Islet of Langerhans (tissue), 1 donor: ENCODE measurements around the gene TCL1B.
"Not testable (repeated sequence)": the region's sequence is repeated elsewhere in the genome, so short reads cannot be mapped to it uniquely, and the experiment has no call there.

Source experiments
- FAIRE-seq: peaks from one replicate; lab custom pipeline; 2011; peaks lifted over from hg19 to GRCh38; lab: Jason Lieb, UNC

TCL1B gene, protein sequence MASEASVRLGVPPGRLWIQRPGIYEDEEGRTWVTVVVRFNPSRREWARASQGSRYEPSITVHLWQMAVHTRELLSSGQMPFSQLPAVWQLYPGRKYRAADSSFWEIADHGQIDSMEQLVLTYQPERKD

DNA sequence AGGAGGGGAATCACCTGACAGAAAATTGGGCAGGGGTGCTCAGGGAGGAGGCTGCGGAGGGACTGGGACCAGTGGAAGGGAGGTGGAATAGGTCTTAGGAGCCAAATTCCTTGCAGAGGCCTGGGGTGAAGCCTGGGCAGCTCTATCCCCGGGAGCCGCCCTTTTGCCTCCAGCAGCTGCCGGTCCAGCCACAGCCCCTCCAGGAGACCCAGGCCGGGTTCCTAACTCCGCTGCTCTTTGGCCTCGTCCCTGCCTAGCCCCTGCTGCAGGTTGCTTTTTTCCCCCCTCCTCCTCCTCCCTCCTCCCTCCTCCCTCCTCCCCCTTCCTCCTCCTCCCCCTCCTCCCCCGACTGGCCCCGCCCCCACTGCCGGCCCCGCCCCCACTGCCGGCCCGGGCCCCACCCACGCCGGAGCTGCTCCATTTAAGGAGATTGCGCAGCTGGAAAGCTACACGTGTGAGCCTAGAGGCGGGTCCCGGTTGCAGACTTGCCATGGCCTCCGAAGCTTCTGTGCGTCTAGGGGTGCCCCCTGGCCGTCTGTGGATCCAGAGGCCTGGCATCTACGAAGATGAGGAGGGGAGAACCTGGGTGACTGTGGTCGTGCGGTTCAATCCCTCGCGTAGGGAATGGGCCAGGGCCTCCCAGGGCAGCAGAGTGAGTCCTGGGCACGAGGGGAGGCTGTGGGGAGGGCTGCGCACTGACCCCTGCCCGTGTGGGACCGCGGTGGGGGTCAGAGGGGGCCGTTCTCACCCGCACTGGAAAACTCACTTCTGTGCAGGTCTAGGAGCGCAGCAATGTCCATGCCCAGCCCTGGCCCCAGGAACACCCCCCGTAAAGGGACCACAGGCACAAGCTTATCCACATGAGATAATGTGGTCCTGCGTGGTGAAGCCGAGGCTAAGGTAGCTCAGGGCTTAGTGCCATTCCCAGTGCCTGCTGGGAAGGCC lies at the start of gene TCL1B:
TCL1B (plus strand) TSS at position 449 of the 945 bp plus-strand sequence; CDS start at position 491, 42 bp downstream.
- FAIRE-seq, result no peak

DNA sequence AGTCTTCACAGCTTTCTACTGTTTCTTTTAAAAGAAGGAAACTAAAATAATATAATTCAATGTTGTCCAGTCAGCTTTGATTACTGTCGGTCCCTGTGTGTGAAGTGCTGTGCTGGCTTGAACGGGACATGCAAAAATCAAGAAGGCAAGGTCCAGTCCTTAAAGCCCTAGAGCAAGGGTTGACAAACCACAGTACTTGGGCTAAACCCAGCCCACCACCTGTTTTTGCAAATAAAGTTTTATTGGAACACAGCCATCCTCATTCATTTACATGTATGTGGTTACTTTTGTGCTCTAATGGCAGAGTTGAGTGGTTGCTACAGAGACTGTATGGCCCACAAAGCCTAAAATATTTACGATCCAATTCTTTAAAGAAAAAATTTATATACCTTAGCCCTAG lies 41.2 kb upstream of the TCL1B start:
- no peak for FAIRE-seq

DNA sequence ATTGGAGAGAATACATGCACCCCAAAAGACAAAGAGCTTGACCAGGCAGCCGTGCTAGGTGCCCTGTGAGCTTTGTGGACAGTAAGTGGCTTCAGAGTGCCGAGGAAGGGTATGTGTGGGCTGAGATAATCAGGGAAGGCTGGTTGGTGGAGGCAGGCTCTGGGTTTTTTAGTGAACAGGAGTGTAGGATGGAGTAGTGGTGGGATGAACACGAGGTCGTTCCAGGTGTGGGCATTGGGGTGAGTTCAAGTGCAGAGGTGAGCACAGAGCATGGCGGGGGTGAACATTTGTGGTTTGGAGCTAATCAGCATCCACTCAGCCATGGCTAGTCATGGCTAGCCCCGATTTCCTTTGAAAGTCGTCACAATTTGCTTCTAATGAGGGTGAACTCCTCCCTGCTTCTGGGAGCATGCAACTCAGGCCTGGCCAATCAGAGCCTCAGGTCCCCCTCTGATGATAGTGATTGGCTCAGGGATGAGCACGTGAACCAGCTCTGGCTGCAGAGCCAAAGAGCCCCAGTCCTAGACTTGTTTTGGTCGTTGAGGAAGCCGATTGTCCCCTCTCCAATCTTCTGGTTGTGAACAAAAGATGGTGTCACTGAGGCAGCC lies 40.7 kb upstream of the TCL1B start:
- no peak for FAIRE-seq

DNA sequence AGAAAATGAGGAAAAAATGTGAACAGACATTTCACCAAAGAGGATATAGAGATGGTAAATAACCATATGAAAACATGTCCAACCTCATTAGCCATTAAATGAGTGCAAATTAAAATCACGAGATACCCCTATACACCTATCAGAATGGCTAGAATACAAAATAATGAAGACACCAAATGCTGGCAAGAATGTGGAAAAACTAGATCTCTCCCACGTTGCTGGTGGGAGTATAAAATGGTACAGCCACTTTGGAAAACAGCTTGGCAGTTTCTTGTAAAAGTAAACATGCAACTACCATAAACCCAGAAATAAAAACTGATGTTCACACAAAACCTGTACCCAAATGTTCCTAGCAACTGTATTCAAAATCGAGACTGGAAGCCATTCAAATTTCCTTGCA lies 38.3 kb upstream of the TCL1B start:
- FAIRE-seq, result no peak

DNA sequence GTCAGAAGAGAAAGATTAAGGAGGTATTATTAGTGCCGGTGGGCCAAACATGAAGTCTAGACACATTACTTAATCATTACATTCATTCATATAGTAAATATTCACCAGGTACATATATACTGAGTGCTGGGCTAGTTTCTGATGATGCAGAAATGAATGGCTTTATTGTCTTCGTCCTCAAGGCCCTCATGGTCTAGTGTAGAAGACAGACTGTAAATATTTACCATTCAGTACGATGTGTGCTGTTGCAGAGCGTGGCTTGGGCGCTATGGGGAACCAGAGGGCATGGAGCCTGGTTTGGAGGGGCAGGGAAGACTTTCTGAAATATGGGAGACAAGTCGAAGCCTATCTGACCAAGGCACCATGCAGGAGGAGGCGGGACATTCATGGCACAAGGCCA lies 37.0 kb upstream of the TCL1B start:
- no peak for FAIRE-seq

DNA sequence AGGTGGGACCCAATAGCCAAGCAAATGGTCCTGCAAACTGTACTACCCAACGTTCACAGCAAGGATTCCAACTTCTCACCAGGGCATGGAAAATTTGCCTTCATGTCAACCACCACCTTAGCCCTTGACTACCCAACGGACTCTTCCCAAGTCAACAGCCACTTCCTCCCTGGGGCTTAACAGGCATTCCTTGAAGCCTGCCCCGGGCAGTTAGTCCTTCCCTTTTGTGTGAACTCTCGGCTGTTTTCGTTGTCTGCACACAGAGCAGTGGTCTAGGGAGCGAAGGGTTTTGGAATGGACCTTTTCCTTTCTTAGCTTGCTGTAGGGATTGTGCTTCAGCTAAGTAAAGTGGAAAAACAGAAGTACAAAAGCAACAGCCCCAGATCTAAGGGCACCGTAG lies 35.2 kb upstream of the TCL1B start:
- no peak for FAIRE-seq

DNA sequence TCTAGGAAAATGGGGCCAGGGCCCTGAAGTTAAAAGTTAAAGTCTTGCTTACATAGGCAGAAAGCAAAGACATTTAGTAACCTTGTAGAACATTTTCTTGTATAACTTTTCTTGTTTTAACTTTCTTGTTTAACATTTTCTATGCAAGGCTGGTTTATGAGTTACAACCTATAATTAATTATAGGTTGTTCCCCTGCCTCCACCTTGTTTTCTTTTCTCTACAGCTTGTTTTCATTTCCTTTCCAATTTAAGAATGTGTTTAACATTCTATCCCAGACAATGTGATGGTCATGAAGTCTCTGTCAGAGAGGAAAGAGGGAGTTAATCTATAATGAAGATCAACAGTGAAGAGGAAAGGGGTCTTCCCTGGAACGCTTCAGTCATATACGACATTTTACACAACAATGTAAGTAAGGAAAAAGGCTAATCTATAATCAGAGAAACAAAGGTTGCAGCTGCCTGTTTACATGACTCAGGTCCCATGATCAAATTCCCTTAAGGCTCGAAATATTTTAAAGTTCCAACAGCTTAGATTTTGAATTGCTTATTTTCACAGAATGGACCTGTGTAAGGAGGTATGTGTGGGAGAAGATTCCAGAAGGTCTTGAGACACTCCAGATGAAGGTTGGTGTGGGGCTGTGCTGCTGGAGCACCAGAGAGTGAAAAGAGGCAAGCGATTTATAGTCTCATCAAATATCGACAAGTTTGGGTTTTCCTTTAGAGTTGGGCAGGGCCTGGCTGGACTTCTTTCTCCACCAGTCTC lies 34.2 kb upstream of the TCL1B start:
- FAIRE-seq, result no peak

DNA sequence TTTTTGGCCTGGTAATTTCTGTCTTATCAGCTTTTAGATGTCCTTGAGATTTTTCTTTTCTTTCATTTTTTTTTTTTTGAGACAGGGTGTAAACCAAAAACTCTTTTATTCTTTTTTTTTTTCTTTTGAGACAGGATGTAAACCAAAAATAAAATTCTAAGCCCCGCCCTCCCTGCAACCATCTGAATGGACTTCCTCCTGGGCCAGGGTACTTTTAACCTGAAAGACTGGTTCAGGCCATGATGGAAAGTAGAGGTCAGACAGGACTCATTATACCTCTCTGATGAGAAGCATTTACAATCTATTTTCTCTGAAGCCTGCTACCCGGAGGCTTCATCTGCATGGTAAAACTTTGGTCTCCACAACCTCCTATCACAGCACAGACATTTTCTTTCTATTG lies 33.5 kb upstream of the TCL1B start:
- FAIRE-seq, result no peak

DNA sequence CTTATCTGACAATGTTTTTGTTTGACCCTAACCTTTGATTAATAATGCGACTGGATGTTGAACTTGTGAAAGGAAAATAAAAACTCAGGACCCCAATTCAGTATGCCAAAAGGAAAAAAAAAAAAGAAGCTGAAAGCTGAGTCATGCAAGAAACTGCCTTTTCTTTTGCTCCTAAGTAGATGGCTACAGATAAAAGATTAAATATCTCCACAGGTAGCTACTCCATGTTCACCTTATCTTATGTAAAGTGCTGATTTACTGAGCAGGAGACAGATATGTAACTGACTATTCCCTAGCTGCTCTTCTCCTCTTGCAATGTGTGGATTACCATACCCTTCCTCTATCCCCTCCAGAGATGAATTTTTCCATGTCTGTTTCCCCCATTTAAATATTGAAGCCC lies 30.8 kb upstream of the TCL1B start:
- FAIRE-seq, result no peak

DNA sequence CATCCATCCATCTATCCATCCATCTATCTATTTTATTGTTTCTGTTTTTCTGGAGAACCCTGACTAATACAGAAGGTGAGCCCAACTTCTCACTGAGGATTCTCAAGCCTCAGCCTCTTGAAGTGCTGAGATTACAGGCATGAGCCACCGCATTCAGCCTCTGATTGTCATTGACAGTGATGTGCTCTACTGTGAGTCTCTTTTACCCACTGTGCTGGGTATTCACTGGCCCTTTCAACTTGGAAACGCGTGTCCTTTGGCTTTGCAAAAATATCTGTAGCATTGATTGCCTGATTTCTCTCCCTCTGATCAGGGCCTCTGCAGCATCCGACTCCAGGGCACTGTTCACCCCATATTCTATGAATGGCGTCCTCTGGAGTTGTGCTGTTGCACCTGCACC lies 29.6 kb upstream of the TCL1B start:
- FAIRE-seq, result no peak

DNA sequence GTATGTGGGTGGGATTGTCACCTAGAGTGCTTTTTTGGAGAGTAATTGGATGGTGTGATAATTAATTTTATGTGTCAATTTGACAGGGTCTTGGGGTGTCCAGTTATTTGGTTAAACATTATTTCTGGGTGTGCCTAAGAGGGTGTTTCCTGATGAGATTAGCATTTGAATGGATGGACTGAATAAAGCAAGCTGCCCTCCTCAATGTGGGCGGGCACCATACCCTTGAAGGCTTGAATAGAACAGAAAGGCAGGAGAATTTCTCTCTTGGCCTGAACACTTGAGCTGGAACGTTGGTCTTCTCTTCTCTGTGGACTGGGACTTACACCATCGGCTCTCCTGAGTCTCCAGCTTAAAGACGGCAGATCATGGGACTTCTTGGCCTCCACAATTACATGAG lies 28.8 kb upstream of the TCL1B start:
- no peak for FAIRE-seq

DNA sequence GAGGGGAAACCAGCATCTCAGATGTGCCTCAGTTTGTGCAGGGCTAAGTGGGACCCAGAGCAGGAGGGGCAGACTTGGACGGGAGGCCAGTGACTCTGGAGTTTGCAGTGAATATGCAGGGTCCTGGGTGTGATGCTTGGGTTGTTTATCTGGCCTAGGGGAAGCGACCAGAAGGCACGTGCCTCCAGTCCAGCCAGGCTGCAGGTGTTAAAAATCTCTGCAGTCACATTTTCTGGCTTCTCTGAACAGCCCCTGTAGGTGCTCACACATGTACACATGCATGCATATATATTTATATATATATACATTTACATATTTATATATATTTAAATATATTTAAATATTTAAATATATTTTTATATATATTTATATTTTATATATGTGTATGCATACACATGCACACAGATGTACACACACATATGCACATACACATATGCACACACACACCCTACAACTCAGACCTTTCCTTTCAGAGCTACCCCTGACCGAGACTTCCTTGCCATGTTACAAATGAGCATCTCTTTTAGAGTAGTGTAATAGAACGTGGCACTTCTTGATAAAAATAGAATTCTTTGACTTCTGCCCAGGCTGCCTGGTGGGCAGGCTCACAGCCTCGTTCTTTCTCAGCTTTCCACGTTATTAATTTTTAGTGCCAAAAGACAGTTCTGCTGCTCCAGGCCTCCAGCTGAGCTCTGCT lies 26.8 kb upstream of the TCL1B start:
- FAIRE-seq, result no peak

DNA sequence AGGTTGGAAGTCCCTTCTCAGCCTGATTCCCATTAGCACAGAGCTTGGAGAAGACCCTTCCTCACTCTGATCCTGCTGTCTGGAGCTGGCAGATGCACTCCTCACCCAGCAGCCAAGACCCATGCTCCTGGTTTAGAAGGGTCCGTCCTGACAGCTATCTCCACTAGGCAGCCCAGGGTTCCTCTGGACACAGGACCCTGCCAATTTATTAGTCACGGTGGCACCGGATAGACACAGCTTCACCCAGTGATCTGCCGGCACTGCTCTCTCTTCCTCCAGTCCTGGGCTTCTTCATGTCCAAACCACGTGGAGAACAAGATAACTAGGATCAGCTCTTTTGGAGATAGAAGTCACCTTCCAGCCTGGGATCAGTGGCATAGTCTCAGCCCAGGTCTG lies 26.2 kb upstream of the TCL1B start:
- FAIRE-seq, result no peak

DNA sequence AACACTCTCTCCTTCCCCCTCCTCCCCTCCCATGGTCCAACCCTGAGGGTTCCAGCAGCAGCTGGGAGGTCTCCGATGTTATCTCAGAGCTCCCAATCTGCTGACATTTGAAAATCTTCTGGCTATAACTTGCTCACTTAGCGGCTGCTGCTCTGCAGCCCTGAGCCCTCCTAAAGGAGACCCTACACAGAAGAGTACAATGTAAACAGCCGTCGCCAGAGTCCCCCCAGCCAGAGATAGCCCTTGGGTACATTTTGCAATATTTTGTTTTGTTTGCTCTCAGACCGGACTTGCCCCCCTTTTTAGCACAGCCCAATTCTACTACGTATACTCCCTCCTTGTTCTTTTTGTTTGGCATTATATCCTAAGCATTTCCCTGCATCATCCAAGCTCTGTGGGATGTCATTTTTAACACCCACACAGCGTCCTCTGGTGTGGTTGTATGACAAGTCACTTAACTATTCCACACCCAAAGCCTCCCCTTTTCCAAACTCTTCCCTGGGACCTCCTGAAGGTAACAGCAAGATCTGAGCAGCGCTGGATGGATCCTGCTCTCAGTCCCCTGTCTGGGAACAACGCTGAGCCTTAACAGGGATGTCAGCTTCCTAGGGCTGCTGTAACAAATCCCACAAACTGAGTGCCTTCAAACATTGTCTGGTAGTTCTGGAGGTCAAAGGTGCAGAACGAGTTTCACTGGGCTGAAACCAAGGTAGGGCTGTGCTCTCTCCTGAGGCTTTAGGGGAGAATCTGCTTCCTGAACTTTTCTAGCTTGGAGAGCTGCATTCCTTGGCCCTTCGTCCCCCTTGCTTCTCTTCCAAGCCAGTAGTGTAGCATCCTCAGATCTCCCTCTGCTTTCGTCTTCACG lies 25.3 kb upstream of the TCL1B start:
- no peak for FAIRE-seq

DNA sequence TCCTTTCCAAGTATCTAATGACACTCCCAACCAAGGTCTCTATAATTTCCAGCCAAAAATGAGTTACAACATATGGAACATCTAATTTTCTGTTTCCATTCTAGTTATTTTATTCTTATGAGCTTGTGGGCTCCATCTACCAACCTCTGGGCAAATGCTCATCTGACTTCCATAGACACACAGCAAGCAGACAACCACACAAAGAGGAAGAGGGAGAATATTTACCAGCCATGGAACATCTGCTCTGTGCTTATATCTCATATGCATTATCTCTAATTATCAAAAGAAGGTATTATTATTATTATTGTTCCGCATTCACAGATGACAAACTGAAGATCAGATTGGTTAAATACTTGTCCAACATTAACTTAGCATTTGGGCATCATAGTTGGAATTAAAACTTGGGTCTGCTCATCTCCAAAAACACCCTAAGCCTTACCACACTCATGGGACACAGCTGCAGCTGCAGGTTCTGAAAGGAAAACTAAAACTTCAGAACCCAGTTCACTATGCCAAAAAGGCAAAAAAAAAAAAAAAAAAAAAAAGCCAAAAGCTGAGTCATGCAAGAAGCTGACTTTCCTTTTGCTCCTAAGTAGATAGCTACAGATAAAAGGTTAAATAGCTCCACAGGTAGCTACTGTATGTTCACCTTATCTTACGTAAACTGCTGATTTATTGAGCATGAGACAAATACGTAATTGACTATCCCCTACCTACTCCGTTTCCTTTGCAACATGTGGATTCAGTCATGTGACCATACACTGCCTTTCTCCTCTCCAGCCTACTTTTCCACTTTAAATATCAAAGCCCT lies 23.6 kb upstream of the TCL1B start:
- FAIRE-seq, result no peak

DNA sequence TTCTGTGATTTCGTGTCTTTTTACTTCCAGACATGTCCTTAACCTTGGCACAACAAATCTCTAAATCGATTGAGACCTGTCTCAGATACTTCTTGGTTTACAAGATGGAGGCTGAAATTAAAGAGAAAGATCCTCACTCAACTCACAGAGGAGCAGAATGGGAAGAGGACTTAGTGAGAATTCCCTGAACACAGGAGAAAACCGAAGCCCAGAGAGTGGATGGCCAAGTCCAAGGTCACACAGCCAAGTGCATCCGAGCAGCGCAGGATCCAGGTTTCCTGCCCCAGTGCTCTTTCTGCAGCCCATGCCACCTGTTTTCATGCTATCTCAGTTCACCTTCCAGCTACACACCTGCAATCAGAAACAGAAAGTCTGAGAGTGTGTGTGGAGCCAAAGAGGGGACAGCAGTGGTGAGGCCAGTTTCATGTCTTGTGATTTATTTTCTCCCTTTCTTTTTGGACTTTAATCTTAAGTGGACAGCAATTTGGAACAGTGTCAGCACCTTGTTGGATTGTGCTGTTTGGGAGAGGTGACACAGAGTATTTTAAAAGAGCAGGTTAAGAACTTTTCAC lies 22.9 kb upstream of the TCL1B start:
- no peak for FAIRE-seq

DNA sequence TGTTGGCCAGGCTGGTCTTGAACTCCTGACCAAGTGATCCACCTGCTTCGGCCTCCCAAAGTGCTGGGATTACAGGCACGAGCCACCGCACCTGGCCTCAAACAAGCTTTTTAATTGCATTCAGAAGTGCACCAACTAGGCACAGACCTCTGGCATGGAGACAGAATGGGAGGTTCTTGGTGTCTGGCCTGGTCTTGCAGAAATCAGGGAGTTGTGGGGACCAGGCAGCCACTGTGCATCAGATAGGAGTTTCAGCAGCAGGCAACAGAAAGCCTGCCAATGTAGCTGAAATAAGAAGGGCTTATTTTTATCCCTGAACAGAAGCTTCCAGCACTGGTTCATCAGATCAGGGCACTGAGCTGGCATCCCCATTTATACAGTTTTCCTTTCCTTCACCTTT lies 22.2 kb upstream of the TCL1B start:
- no peak for FAIRE-seq

DNA sequence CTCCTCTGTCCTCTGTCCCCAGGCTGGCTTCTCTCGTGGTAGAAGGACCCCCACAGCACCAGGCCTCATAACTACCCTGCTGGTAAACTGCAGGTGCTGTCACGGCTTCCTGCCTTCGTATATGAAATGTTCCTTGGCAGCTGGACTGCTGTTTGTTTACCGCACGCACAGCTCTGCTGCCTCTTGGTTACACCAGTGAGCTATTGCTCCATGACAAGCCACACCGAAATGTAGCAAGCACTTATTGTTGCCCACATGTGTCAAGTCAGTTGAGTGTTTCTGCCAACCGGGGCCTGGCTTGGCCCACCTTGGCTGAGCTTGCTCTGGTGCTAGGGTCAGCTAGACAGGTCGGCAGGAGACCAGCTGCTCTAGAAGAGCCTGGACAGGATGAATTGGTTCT lies 21.7 kb upstream of the TCL1B start:
- no peak for FAIRE-seq

DNA sequence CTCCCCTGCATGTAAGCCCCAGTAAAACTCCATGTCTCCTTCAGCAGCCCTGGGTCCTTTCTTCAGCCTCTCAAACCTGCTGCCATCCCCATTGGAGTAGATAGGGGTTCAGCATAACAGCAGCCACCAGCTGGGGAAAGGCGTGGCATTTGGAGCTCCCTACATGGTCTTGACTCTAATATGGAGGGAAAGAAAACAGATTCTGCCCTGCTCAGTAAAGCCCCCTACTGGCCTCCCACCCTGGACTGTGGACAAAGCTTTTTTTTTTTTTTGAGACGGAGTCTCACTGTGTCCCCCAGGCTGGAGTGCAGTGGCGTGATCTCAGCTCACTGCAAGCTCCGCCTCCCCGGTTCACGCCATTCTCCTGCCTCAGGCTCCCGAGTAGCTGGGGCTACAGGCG lies 20.7 kb upstream of the TCL1B start:
- FAIRE-seq, result not testable (repeated sequence)

DNA sequence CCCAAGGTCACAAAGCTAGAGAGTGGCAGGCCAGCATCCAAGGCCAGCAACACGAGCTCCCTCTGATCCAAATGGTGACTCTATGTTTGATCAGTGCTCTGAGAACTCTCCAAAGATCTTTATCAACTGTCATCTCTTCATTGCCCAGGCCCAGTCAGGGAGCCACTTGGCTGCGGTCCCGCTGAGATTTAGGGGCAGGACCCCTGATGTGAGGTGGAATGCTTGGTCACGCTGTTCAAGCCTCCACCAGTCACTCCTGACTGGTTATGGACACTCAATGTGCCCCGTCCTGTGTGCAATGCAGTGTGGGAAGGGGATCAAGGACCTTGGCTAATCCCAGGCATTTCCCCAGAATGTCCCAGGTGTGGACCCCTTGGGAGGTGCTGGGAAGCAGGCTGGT lies 19.8 kb upstream of the TCL1B start:
- FAIRE-seq, result no peak
